Esophagus squamous epithelium (tissue), 4 donors: ENCODE data around the gene ADCY5.

Source experiments
- CTCF ChIP-seq, 6 experiments: fragments of 450-650 bp in 4 of 6; fragments of 200-600 bp in 2 of 6; sonication (generic) in 2 of 6; IDR thresholded peaks; one replicate each; pipeline ENCODE4 v1.5.1; 2016 to 2019; ENCODE audit warnings: antibody characterized with exemption in 6 of 6, mild to moderate bottlenecking in 4 of 6, moderate library complexity in 4 of 6
- POLR2A ChIP-seq, 4 donors: fragments of 450-650 bp; IDR thresholded peaks; one replicate each; pipeline ENCODE4 v1.6.1; 2017; ENCODE audit warnings: antibody characterized with exemption in 4 of 4, mild to moderate bottlenecking in 4 of 4, moderate library complexity in 3 of 4

- TF ChIP-seq CTCF (IDR thresholded peaks at IDR 0.05) (no peak), POLR2A (IDR thresholded peaks at IDR 0.05) (no peak)
Measured at GRCh38 chr3:123296261-123296660, 152.6 kb downstream of the ADCY5 start.
